Calu3 (cell line): ENCODE results near the gene LOXL4. TPM values are rescaled to one million over a fixed set of nuclear protein-coding genes. Genes with fewer than 3 reads are reported as not detected.

Experiments used
- Bru-seq: library from RNA; stranded (reverse); fragments of 400-500 nt; gene quantifications from one replicate; lab custom pipeline; 2021; lab: Mats Ljungman, UMichigan
- BruChase-seq, 2 experiments: library from RNA; stranded (reverse); fragments of 400-500 nt; gene quantifications; one replicate each; lab custom pipeline; 2021; lab: Mats Ljungman, UMichigan
- BruUV-seq: library from RNA; stranded (reverse); fragments of 400-500 nt; replicated peaks from 2 replicates; lab custom pipeline; 2021; lab: Mats Ljungman, UMichigan
- CTCF ChIA-PET: fragments of 300-600 bp; sonication (Branson Sonifier 250); formaldehyde crosslinking; loops from one replicate; lab custom pipeline; 2022; ENCODE audit warnings: antibody characterized with exemption; lab: Charles Lee
- DNase-seq: peaks from one replicate; pipeline ENCODE4 v3.0.0; 2022
- H3K27ac Mint-ChIP-seq: one replicate; pipeline ENCODE4 v1.8.0; 2022; ENCODE audit warnings: mixed read lengths; ENCODE audit not compliant: unreplicated experiment
- H3K27me3 Mint-ChIP-seq: one replicate; pipeline ENCODE4 v1.8.0; 2022; ENCODE audit warnings: mixed read lengths; ENCODE audit not compliant: unreplicated experiment
- H3K36me3 Mint-ChIP-seq: one replicate; pipeline ENCODE4 v1.8.0; 2022; ENCODE audit warnings: mild to moderate bottlenecking, moderate library complexity, mixed read lengths; ENCODE audit not compliant: insufficient read depth, unreplicated experiment
- H3K4me1 Mint-ChIP-seq: one replicate; pipeline ENCODE4 v1.8.0; 2022; ENCODE audit warnings: mild to moderate bottlenecking, low read depth, mixed read lengths; ENCODE audit not compliant: unreplicated experiment
- H3K4me3 Mint-ChIP-seq: one replicate; pipeline ENCODE4 v1.8.0; 2022; ENCODE audit warnings: mild to moderate bottlenecking, low read depth, moderate library complexity, mixed read lengths; ENCODE audit not compliant: unreplicated experiment
- H3K9me3 Mint-ChIP-seq: one replicate; pipeline ENCODE4 v1.8.0; 2022; ENCODE audit warnings: low read depth, mixed read lengths; ENCODE audit not compliant: unreplicated experiment
- CTCF ChIP-seq: fragments of 200-600 bp; IDR thresholded peaks from one replicate; pipeline ENCODE4 v1.8.0; 2022; ENCODE audit warnings: antibody characterized with exemption; ENCODE audit not compliant: unreplicated experiment
- intact Hi-C: fragments of 100-400 bp; cut with micrococcal nuclease; formaldehyde crosslinking; loops from one replicate; pipeline ENCODE4 v1.10.0; 2022; ENCODE audit not compliant: unreplicated experiment
- long read RNA-seq: library from polyadenylated mRNA; stranded (forward); transcript quantifications from one replicate; pipeline ENCODE4 v2.0.0, GENCODE V29; 2022
- total RNA-seq: library from RNA; stranded (reverse); gene quantifications from 2 replicates; pipeline ENCODE4 v1.2.3, GENCODE V29; 2022

Gene LOXL4
- total RNA-seq (2.2 and 2.6 TPM in 2 replicates), Bru-seq, nascent RNA (percentile 32 among the genes with signal in this experiment), BruChase-seq, experiment 1, labeled RNA remaining after a 6-hour chase (percentile 28 among the genes with signal in this experiment), BruChase-seq, experiment 2, labeled RNA remaining after a 2-hour chase (percentile 33 among the genes with signal in this experiment)
- long read RNA-seq, partial matches to known transcripts: 0 of 2 reads
- long read RNA-seq, other reads (novel, unspliced or antisense): 0 of 2 reads

- DNase-seq: peak; percentile 7
- TF ChIP-seq CTCF: no peak
- BruUV-seq: no TSS peak
- Mint-ChIP-seq H3K4me1 (peaks cover 66% of the 10 kb centered on the region), H3K4me3 (peak within 1 kb of the TSS; percentile 68), H3K27ac (peak within 1 kb of the TSS; percentile 85), H3K36me3 (peaks cover 20% of the 10 kb centered on the region), H3K9me3 (no peaks in the 10 kb centered on the region), H3K27me3 (no peaks in the 10 kb centered on the region)
- CTCF ChIA-PET: interaction anchor here (1.3 to 2.4 kb wide), 2 partner anchors 41 to 42 kb away, joined by 3 to 9 read pairs; no protein-coding TSS in a partner anchor
- intact Hi-C loops: no loop called here
These were observed at the start of gene LOXL4 for GRCh38 chr10:98267894-98268693. Gene LOXL4 (minus strand): TSS chr10:98268194. CDS start chr10:98263019, 5,175 bp downstream.

GRCh38 chr10:98316661-98317060 lies 48.7 kb upstream of the LOXL4 start:
- DNase-seq: no peak
- TF ChIP-seq CTCF: no peak
- Mint-ChIP-seq H3K27me3 (no peaks in the 10 kb centered on the region), H3K9me3 (no peaks in the 10 kb centered on the region), H3K4me3 (no peak overlapping the region), H3K27ac (no peak overlapping the region), H3K4me1 (peaks cover 23% of the 10 kb centered on the region), H3K36me3 (no peaks in the 10 kb centered on the region)
- CTCF ChIA-PET: no interaction called here
- intact Hi-C loops: no loop called here
- BruUV-seq: no TSS peak

GRCh38 chr10:98316170-98316569 lies 48.2 kb upstream of the LOXL4 start:
- BruUV-seq: no TSS peak
- no peak for TF ChIP-seq CTCF

GRCh38 chr10:98314532-98315284 lies 46.7 kb upstream of the LOXL4 start:
- intact Hi-C loops: no loop called here
- Mint-ChIP-seq H3K4me3 (no peak overlapping the region), H3K4me1 (peaks cover 23% of the 10 kb centered on the region), H3K36me3 (no peaks in the 10 kb centered on the region), H3K27me3 (no peaks in the 10 kb centered on the region), H3K27ac (no peak overlapping the region), H3K9me3 (no peaks in the 10 kb centered on the region)
- BruUV-seq: no TSS peak
- no peak for TF ChIP-seq CTCF
- CTCF ChIA-PET: interaction anchor here (0.6 kb wide), 1 partner anchor 73 kb away, joined by 5 read pairs; no protein-coding TSS in a partner anchor
- DNase-seq: peak; percentile 68

More at GRCh38 chr10:98316170-98316569, 48.2 kb upstream of the LOXL4 start:
- Mint-ChIP-seq H3K36me3 (no peaks in the 10 kb centered on the region), H3K27ac (no peak overlapping the region), H3K4me3 (no peak overlapping the region), H3K27me3 (no peaks in the 10 kb centered on the region), H3K4me1 (peaks cover 23% of the 10 kb centered on the region), H3K9me3 (no peaks in the 10 kb centered on the region)
- CTCF ChIA-PET: no interaction called here
- intact Hi-C loops: no loop called here
- DNase-seq: no peak
